ENCODE measurements around the gene CDYL2.

DNA sequence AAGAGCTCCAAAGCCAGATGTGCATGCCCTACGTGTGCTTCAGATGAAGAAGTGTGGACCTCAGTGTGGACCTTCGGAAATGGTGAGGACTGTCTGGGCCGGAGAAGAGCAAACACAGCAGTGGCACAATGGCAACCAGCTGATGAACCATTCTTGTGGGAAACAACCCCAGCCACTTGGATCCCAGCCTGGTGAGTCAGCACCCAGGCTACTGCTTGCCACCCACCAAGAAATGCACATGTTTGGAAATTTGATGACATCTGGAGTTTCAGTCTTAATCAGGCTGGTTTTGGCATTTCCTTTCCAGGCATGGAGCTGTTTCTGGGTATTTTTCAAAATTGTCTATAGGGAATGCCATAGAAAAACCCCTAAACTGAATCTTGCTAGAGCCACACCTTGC, 220.9 kb downstream of the CDYL2 start:
- TF ChIP-seq, protein P1, sequence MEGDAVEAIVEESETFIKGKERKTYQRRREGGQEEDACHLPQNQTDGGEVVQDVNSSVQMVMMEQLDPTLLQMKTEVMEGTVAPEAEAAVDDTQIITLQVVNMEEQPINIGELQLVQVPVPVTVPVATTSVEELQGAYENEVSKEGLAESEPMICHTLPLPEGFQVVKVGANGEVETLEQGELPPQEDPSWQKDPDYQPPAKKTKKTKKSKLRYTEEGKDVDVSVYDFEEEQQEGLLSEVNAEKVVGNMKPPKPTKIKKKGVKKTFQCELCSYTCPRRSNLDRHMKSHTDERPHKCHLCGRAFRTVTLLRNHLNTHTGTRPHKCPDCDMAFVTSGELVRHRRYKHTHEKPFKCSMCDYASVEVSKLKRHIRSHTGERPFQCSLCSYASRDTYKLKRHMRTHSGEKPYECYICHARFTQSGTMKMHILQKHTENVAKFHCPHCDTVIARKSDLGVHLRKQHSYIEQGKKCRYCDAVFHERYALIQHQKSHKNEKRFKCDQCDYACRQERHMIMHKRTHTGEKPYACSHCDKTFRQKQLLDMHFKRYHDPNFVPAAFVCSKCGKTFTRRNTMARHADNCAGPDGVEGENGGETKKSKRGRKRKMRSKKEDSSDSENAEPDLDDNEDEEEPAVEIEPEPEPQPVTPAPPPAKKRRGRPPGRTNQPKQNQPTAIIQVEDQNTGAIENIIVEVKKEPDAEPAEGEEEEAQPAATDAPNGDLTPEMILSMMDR (IDR thresholded peaks at IDR 0.05) = no peak
- TF ChIP-seq POLR2A (IDR thresholded peaks at IDR 0.05) (no peak), POLR2AphosphoS5 (IDR thresholded peaks at IDR 0.05) (no peak)
